RWPE1 (cell line): Measurements from ENCODE around the gene ECHDC1.

Source experiments
- CTCF ChIA-PET: fragments of 350-600 bp; sonication (Branson Sonifier 250); formaldehyde crosslinking; extraction: SDS; loops from one replicate; lab custom pipeline; 2021; lab: Yijun Ruan, JAX
- POLR2A ChIA-PET: fragments of 400-600 bp; formaldehyde crosslinking; extraction: SDS; loops from one replicate; lab custom pipeline; 2020; ENCODE audit warnings: antibody characterized with exemption; ENCODE audit not compliant: low non-redundant PET; lab: Yijun Ruan, JAX
- DNase-seq: peaks from one replicate; pipeline ENCODE4 v3.0.0; 2012; ENCODE audit warnings: low spot score
- H3K27ac ChIP-seq: fragments of 450-650 bp; 2 replicates; pipeline ENCODE4 v1.5.1; 2017
- TF ChIP-seq, protein P1 (sequence below): fragments of 450-650 bp; conservative IDR thresholded peaks from 2 replicates; pipeline ENCODE4 v1.5.1; 2017; ENCODE audit warnings: low read depth, mild to moderate bottlenecking

The ECHDC1 gene

DNA sequence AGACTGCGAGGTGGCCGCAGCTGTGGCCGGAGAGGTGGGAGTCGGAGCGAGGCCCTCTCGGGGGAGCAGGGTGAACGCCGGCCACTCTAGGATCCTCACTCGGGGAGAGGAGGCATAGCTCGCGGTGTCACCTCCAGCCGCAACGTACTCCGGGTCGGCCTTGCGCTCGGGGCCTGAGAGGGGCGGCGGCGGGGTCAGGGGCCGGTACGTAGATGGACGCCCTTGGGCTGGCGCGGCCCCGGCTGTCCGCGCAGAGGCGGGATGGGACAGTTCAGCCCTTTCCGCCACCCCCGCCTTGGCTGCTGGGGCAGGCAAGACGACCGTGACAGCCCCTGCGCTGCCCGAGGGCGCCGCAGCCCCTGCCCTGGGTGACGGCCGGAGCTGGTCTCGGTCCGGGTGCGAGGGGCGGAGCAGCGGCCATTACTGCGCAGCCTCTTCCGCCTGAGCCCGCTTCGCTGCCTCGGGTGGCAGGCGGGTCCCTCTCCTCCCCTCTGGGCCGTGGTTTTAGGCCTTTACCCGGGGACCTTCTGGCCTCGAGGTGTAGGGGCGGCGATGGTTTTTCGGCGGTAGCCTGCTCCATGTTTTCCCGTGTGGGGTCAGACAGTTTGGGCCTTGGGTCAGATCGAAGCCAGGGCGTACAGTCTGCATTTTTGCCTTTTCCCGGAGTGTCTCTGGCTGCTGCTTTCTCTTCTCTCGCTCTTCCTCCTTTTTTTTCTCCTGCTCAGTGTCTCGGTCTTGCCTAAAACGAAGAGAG lies 76.3 kb downstream of the ECHDC1 start:
- peak; percentile 45 for DNase-seq
- H3K27ac ChIP-seq = peak overlapping the region; percentile 95
- POLR2A ChIA-PET = interaction anchor here (0.6 to 1.0 kb wide), 4 partner anchors 19 to 1478 kb away, joined by 3 to 16 read pairs (median 4); no protein-coding TSS in a partner anchor
- CTCF ChIA-PET = interaction anchor here (0.6 to 0.8 kb wide), 3 partner anchors 57 to 423 kb away, joined by 3 read pairs; no protein-coding TSS in a partner anchor
- TF ChIP-seq, protein P1, sequence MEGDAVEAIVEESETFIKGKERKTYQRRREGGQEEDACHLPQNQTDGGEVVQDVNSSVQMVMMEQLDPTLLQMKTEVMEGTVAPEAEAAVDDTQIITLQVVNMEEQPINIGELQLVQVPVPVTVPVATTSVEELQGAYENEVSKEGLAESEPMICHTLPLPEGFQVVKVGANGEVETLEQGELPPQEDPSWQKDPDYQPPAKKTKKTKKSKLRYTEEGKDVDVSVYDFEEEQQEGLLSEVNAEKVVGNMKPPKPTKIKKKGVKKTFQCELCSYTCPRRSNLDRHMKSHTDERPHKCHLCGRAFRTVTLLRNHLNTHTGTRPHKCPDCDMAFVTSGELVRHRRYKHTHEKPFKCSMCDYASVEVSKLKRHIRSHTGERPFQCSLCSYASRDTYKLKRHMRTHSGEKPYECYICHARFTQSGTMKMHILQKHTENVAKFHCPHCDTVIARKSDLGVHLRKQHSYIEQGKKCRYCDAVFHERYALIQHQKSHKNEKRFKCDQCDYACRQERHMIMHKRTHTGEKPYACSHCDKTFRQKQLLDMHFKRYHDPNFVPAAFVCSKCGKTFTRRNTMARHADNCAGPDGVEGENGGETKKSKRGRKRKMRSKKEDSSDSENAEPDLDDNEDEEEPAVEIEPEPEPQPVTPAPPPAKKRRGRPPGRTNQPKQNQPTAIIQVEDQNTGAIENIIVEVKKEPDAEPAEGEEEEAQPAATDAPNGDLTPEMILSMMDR = no peak

DNA sequence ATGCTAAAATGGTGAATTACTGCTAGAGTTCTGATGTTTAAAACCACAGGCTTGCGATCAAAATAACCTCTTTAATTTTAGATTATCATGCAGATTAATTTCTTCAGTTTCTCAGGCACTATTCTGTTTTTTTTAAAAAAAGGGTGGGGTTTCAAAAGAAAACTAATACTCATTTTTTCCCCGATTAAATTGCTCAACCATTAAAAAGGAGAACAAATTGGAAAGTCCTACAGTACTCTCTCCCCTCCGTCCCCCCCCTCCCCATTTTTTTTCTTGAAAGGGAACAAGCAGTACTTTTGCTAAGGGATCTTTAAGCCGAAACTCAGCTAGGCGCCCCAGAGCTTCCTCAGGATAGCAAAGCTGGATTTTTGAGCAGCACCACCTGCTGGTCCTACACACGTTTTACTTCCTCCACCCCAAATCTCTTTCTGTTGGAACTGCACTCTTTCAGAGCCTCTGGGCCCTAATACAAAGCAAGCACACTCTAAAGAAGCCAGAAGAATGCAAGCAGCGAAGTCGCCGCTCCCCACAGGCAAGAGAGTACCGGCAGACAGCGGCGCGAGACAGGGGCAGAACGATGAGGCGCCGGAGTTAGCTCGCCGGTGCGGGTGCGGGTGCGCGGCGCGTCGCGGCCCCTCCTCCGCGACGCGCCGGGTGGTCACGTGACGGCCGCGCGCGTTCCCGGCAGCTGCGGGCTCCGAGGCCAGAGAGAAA lies 77.1 kb downstream of the ECHDC1 start, which contains the start of gene RNF146:
RNF146 (plus strand) TSS at position 687 of the 714 bp plus-strand sequence. CDS start 13,475 bp downstream, outside the sequence.
- peak within 1 kb of the TSS; percentile 95 for H3K27ac ChIP-seq

DNA sequence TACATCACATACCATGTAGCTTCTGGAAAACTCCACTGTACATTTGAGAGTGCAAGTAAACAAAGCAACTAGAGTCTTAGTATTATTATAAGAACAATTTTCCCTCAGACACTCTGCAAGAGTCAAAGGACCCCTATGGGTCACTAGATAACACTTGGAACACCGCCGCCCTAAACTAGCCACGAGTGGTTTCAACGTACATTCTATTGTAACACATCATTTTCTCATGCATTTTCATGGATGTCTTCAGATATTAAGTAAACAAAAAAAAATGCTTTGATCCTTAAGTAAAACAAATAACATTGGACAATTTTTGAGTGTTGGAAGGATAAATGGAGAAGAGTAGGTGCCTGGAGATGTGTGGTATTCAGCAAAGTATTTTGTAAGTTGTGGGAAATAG lies 79.9 kb downstream of the ECHDC1 start:
- CTCF ChIA-PET = no interaction called here
- DNase-seq = no peak
- TF ChIP-seq, protein P1 = no peak

More for the DNA sequence above, 77.1 kb downstream of the ECHDC1 start, which contains the start of gene RNF146:
- TF ChIP-seq, protein P1 = peak; percentile 82
- ChIA-PET CTCF (interaction anchor here (0.6 to 0.8 kb wide), 3 partner anchors 51 to 423 kb away, joined by 3 read pairs; no protein-coding TSS in a partner anchor), POLR2A (interaction anchor here (0.6 to 1.0 kb wide), 4 partner anchors 18 to 1477 kb away, joined by 3 to 16 read pairs (median 4); no protein-coding TSS in a partner anchor)
- peak; percentile 80 for DNase-seq

DNA sequence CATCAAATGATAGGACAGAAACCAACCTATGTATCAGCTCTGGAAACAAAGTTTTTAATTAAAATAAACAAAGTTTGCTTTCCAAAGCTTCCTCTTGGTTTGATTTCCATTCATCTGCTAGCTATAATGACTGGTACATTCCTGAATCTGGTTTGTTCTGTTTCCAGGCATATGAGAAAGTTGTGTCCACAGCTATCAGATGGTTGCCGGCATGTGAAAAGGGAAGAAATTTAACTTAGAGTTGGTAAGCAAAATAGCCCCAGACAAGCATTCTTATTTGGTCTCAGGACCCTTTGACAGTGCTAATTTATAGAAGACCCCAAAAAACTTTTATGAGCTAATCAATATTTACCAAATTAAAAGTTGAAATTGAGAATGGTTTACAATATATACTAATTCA lies 80.5 kb downstream of the ECHDC1 start:
- ChIA-PET CTCF (interaction anchor here (0.6 kb wide), 1 partner anchor 486 kb away, joined by 4 read pairs; no protein-coding TSS in a partner anchor), POLR2A (no interaction called here)
- no peak for DNase-seq
- no peak overlapping the region for H3K27ac ChIP-seq
- TF ChIP-seq, protein P1 = no peak

More for the DNA sequence above, 79.9 kb downstream of the ECHDC1 start:
- POLR2A ChIA-PET = no interaction called here
- H3K27ac ChIP-seq = no peak overlapping the region

DNA sequence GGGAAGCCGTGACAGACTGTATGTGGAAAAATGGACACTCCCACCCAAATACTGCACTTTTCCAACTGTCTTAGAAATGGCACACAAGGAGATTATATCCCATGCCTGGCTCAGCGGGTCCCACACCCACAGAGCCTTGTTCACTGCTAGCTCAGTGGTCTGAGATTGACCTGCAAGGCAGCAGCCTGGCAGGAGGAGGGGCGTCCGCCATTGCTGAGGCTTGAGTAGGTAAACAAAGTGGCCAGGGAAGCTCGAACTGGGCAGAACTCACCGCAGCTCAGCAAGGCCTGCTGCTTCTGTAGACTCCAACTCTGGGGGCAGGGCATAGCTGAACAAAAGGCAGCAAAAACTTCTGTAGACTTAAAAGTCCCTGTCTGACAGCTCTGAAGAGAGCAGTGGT lies 88.1 kb downstream of the ECHDC1 start:
- TF ChIP-seq, protein P1 = no peak
- ChIA-PET POLR2A (no interaction called here), CTCF (interaction anchor here (0.5 kb wide), 1 partner anchor 1252 kb away, joined by 3 read pairs; no protein-coding TSS in a partner anchor)
- no peak overlapping the region for H3K27ac ChIP-seq
- no peak for DNase-seq

DNA sequence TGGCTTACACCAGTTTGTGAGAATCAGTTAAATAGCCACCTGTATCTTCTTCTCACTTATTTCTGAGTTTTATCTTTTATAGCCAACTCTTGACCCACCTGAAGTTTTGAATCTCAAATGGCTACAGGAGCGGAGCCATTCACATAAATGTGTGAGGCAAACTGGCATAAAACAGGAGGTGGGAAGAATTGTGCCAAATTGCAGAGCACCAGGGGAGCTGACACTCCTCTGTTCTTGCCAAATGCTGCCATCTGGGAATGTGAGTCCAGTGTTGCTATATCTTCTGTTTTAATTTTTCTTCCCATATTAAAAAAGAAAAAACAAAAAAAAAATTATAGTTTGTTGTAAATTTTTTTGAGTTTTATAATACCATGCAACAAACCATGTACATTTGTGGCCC lies 93.8 kb downstream of the ECHDC1 start:
- TF ChIP-seq, protein P1 = no peak
- no peak for DNase-seq
- ChIA-PET CTCF (interaction anchor here (0.5 kb wide), 1 partner anchor 1251 kb away, joined by 4 read pairs; no protein-coding TSS in a partner anchor), POLR2A (no interaction called here)
- H3K27ac ChIP-seq = no peak overlapping the region
